ENCODE measurements around the gene ARMC2.
"Not testable (repeated sequence)": the region's sequence is repeated elsewhere in the genome, so short reads cannot be mapped to it uniquely, and the experiment has no call there.

The ARMC2 gene

DNA sequence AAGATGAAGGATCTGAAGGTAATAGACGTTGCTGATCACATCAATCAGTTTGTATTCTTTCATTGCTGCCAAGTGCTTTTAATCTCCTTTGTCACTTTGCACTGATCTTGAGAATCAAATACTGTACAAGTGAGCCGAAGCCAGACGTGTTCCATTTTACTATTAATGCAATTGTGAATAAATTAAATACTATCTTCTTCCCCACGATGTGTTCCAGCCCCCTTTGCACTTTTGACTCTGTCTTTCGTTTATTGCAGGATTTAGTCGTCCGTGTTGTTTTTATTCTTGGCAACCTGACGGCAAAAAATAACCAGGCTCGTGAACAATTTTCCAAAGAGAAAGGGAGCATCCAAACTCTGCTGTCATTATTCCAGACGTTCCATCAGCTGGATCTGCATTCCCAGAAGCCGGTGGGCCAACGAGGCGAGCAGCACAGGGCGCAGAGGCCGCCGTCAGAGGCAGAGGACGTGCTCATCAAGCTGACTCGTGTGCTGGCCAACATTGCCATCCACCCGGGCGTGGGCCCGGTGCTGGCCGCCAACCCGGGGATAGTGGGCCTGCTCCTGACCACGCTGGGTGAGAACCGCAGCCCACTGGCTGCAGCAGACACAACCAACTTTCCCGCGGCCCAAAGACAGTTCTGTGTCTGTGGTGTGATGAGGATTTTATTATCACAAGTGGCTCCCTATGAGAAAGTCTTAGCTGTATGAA is 104.7 kb downstream of the ARMC2 start:
- DNase-seq (ENCODE audit: low read depth, low spot score), result no peak

DNA sequence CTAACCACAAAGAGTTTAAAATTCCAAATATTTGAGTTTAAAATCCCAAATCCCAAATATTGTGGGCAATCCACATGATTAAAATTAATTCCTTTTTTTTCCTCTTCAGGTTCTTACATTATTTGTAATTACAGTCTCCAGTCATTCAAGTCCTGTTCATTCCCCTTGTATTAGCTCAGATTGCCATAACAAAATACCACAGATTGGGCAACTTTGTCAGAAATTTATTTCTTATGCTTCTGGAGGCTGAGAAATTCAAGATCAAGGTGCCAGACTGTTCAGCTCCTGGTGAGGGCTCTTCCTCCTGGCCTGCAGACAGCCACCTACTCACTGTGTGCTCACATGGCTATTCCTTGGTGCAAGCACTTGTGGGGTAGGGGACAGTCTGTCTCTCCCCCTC is 105.5 kb downstream of the ARMC2 start:
- no peak for DNase-seq (ENCODE audit: low read depth, low spot score)

DNA sequence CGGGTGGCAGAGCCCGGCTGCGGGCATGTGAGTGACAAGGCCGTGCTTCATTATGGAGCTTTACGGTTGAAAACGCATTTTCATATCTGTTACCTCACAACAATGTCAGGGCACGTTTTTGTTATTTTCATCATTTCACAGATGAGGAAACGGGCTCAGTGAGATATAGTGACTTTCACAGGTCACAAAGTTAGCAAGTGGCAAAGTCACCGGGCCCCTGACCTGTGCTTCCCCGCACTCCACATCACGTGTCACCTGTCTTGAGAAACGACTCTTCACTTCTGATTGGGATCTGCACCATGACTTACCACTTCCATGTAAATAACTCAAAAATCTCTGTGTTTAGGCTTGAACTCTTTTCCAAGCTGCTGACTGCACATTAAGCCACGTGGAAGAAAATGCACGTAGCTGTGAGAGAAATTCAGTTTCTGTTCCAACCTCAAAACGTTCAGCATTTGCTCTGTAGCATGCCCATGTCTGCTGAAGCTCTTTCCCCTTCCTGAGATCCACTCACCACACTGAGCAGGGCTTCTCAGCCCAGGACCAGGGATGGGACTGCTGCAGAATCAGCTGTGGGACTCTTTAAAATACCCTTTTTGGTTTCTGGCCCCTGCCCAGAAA is 107.2 kb downstream of the ARMC2 start:
- no peak for DNase-seq (ENCODE audit: low read depth, low spot score)

GRCh38 chr6:108957221-108957620 is 109.0 kb downstream of the ARMC2 start:
- DNase-seq (ENCODE audit: low read depth, low spot score), result no peak

DNA sequence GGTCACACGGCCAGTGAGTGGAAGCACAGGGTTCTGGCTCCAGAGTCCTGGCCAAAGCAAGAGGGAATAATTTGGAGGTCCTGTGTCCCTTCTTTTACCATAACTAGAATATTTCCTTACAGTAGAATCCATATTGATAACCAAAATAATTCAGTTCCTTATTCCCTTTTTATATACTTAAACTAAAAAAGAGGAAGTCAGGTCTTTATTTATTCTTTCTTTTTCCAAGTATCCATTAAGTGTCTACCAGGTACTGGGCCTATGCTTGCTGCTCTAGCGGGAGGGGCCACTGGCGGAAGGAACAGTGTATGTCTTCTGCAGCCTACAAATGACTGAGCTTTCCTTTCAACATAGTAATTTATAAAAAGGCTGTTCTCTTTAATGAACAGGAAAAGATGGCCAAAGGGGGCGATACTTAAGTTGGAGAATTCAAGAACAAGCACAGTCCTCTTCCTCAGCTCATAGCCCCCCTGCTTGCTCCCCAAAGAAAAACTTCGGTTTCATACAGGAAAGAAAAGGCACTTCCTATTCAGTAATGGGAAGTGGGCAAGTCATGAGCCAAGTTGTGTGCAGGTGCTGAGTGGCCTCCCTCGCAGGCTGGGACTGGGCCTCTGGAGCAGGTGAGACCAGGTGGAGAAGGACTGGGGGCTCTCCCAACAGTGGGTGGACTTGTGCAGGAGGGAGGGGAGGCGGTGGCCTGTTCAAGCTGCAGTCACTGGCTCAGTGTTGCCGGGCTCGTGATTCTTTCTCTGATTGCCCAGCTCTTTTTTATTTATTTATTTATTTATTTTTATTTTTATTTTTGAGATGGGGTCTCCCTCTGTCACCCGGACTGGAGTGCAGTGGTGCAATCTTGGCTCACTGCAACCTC is 110.9 kb downstream of the ARMC2 start:
- no peak for DNase-seq (ENCODE audit: low read depth, low spot score)

DNA sequence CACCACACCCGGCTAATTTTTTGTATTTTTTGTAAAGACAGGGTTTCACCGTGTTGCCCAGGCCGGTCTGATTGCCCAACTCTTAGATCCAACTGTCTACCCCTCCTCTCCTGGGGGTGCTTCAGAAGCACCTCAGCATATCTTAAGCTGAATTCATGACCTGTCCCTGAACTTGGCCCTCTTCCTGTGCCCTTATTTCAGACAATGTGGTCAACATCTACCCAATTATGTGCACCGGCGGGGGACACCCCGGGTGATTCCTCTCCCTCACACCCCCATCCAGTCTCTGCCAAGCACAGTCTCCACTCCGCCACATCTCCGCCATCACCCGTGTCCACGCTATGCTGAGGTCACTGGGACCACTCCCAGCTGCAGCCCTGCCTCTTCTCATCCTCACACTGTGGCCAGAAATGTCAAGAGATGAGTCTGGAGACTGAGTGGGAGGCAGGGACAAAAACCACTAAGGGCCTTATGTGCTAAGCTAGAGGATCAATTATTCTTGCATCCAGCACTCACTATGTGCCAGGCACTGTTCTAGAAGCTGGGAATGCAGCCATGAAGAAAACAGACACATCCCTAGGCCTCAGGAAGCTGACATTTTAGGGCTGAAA is 111.9 kb downstream of the ARMC2 start:
- DNase-seq (ENCODE audit: low read depth, low spot score), result no peak

DNA sequence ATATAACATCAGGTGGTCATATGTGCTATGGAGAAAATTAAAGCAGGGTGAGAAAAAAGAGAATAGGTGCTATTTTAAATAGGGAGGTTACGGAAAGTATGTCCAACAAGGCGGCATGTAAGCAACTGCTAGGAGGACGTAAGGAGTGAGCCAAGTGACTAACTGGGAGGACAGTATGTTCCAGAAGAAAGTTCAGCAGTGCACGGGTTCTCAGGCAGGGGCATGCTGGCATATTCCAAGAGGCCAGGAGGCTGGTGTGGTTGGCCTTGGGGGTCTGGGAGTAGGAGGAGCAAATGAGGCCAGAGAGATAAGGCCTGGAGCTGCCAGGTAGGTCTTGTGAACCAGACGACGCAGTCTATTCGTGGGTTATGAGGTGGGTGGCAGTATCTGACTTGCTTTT is 112.4 kb downstream of the ARMC2 start:
- DNase-seq (ENCODE audit: low read depth, low spot score), result no peak

- DNase-seq (ENCODE audit: low read depth, low spot score), result no peak
These were observed 112.9 kb downstream of the ARMC2 start for GRCh38 chr6:108961077-108961476.

GRCh38 chr6:108961985-108962384 is 113.8 kb downstream of the ARMC2 start:
- DNase-seq (ENCODE audit: low read depth, low spot score), result no peak

- DNase-seq (ENCODE audit: low read depth, low spot score), result no peak
These were observed 118.0 kb downstream of the ARMC2 start for GRCh38 chr6:108966251-108966650.

GRCh38 chr6:108966855-108967755 is 118.9 kb downstream of the ARMC2 start:
- DNase-seq (ENCODE audit: low read depth, low spot score), result no peak

GRCh38 chr6:108968325-108969316 is 120.4 kb downstream of the ARMC2 start:
- DNase-seq (ENCODE audit: low read depth, low spot score), result no peak

GRCh38 chr6:108969776-108970175 is 121.6 kb downstream of the ARMC2 start:
- DNase-seq (ENCODE audit: low read depth, low spot score), result no peak

DNA sequence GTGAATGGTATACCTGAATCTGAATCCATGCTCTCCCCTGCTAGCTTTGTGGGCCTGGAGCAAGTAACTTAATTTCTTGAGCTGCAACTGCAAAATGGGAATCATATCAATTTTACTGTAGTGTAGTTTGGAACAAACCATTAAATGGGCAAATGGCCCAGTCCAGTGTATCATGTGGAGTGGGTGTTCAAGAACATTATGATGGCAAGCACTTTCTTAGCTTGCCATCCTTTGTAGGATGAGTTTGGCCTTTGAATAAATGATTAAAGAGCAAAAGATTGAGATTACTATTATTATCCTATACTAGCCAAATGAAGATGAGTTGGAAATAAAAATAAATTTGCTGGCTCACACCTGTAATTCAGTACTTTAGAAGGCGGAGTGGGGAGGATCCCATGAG is 126.0 kb downstream of the ARMC2 start:
- DNase-seq (ENCODE audit: low read depth, low spot score), result no peak

DNA sequence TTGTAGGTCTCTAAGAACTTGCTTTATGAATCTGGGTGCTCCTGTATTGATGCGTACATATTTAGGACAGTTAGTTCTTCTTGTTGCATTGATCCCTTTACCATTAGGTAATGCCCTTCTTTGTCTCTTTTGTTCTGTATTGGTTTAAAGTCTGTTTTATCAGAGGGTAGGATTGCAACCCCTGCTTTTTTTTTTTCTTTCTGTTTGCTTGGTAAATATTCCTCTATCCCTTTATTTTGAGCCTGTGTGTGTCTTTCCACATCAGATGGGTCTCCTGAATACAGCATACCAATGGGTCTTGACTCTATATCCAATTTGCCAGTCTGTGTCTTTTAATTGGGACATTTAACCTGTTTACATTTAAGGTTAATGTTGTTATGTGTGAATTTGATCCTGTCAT is 130.4 kb downstream of the ARMC2 start:
- not testable (repeated sequence) for DNase-seq (ENCODE audit: low read depth, low spot score)

DNA sequence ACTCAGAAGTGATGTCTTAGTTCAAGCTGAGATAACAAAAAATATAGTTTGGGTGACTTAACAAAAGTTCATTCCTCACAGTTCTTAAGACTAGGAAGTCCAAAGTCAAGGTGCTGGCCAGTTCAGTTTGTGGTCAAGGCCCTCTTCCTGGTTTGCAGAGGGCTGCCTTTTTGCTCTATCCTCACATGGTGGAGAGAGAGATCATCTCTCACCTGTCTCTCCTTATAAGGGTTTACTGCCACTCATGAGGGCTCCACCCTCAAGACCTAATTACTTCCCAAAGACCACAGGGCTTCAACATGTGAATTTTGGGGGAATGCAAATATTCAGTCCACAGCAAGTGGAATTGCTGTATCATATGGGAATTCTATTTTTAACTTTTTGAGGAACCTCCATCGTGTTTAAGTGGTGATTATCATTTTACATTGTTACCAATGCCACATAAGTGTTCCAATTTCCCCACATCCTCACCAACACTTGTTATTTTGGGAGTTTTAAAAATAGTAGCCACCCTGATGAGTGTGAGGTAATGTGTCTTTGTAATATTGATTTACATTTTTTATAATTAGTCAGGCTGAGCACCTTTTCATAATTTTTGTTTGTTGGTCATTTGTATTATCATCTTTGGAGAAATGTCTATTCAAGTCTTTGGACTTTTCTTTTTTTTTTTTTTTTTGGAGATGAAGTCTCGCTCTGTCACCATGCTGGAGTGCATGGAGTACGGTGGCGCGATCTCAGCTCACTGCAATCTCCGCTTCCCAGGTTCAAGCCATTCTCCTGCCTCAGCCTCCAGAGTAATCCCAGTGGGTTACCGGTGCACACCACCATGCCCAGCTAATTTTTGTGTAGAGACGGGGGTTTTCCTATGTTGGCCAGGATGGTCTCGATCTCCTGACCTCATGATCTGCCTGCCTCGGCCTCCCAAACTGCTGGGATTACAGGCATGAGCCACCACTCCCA is 134.2 kb downstream of the ARMC2 start:
- no peak for DNase-seq (ENCODE audit: low read depth, low spot score)

GRCh38 chr6:108983151-108983550 is 134.9 kb downstream of the ARMC2 start:
- no peak for DNase-seq (ENCODE audit: low read depth, low spot score)

DNA sequence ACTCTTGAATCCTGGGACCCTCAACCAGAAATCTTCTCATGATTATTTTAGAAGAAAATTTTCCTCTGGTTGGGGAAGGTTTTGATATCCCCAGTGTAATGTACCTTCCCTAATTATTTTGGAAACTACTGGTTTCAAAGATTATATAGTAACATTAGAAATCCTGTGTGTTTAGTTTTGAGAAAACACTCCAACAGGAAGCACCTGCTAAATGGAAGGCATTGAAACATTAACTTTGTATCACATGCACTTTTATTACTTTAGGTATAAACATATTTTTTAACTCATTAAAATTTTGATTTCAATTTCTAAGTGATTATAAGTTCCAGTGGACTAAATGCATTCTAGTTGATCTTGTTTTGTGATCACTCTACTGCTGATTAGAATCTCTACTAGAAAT is 137.1 kb downstream of the ARMC2 start:
- no peak for DNase-seq (ENCODE audit: low read depth, low spot score)

DNA sequence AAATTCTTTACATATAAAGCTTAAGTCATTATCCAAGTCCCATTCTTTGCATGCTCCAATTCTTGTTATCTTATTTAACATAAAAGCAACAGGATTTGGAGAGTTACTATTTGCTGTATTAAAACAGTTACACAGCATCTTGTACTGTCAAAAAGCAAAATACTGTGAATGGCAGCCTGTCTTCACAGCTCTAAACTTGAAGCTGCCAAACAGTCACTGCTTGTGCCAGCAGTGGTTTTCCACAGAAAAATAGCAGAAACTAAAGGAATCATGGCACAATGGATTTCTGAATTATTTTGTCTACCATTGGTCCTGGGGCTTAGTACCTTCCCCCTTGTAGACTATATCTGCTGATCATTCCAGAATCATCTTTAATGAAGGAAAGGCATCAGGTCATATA is 138.9 kb downstream of the ARMC2 start:
- DNase-seq (ENCODE audit: low read depth, low spot score), result no peak
